CD4-positive, alpha-beta T cell treated with Interleukin-1 beta for 1 hour (primary cell): ENCODE data around the gene EMP2.
"Not testable (repeated sequence)": the region's sequence is repeated elsewhere in the genome, so short reads cannot be mapped to it uniquely, and the experiment has no call there.

Experiments used
- DNase-seq, 2 donors: peaks; one replicate each; pipeline ENCODE4 v3.0.0-alpha.2; 2020 to 2022

EMP2 gene, protein sequence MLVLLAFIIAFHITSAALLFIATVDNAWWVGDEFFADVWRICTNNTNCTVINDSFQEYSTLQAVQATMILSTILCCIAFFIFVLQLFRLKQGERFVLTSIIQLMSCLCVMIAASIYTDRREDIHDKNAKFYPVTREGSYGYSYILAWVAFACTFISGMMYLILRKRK

DNA sequence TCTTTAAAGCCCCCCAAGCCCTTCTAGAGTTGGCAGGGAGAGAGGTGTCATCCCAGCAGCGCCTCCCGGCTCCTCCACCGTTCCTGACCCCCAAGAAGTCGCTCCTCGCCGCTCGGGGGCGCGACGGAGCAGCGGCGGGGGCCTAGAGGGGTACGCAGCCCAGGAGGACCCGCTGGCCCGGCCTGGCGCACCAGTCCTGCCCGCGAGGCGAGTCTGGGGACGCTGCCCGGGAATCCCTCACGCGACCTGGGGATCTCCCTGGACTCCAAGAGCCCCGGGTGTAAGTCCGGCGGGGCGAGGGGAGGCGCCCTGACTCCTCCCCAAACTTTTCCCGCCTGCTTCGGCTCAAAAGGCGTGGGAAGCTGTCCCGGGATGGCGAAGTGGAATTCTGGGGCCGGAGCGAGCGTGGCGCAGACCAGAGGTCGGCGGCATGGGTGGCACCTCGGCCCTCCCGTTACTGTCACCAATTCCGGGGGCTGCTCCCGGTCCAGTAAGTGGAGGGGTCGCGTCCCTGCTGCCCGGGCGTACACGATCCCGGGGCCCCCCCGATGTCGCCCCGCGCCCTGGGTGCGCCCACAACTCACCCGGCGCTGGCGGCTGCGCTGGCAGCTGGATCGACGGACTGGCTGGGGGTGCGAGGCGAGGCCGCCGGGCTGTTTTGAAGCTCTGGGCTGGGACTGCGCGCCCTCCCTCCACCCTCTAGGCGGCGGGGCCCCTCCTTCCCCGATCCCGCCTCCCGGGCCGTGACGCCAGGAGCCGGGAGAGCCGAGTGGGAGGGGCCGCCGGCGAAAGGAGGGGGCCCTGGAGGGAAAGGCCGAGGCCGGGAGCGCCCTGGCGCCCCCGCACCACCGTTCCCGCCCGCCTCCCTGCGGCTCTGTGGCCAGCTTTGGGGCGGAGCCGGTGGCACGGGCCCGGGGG is at the start of gene EMP2:
Gene EMP2 (minus strand): TSS at position 634 of the 918 bp plus-strand sequence. CDS start 32,981 bp downstream, outside the sequence.
- no peak for DNase-seq

DNA sequence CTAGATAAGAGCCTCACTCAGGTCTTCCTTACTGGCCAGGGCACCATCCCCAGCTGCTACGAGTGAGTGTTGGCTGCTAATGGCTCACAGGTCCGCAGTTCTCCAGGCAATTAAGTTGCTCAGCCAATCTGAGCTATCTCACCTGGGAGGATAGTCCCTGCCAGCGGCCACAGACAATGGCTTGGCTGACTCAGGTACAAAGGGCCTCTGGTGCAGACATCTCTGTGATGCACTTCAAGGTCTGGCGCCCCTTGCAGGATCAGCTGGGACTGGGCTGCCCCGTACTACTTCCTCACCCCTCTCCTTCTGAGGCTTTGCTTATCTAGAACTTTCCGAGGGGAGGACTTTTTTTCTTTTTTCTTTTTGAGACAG is 49.2 kb upstream of the EMP2 start:
- DNase-seq, result no peak

DNA sequence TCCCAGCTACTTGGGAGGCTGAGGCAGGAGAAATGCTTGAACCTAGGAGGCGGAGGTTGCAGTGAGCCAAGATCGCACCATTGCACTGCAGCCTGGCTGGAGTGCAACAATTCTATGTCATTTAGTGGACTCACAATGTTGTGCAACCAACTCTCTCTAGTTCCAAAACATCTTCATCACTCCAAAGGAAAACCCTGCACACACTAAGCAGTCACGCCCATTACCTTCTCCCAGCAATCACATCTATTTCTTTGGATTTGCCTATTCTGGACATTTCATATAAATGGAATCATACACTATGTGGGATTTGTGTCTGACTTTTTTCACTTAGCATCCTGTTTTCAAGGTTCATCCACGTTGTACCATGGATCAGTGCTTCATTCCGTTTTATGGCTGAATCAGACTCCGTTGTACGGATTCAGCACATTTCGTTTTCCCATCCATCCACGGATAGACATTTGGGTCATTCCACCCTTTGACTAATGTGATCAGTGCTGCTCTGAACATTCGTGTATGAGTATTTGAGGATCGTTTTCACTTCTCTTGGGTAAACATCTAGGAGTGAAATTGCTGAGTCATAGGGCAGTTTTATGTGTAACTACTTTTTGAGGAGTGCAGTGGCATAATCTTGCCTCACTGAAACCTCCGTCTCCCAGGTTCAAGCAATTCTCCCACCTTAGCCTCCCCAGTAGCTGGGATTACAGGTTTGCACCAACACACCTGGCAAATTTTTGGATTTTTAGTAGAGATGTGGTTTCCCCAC is 45.4 kb upstream of the EMP2 start:
- no peak for DNase-seq

DNA sequence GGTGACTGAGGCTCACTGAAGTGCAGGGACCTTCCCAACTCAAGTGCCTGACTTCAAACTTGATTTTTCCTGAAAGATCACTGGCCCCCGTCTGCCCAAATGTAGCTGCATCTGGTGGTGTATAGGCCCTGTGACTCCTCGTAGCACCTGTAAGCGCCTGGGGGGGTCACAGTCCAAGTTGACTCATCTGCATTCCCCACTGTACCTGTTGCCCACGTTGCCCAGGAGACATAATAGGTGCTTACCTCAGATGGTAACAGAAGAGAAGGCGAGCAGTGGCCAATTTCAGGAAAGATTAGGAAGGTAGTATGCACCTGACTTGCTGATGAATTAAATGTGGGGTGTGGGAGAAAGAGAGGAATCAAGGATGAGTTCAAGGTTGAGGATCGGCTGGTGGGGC is 44.1 kb upstream of the EMP2 start:
- DNase-seq, result no peak

DNA sequence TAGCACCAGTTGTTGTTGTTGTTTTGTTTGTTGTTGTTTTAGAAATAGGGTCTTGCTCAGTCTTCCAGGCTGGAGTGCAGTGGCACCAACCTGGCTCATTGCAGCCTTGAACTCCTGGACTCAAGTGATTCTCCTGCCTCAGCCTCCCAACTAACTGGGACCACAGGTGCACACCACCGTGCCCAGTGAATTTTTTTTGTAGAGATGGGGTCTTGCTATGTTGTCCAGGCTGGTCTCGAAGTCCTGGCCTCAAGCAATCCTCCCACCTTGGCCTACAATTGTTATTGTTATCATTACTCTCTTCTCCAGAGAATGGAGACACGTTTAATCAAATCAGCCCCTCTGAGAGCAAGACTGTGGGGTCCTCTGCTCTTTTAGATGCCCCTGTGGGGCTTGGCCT is 42.7 kb upstream of the EMP2 start:
- no peak for DNase-seq

DNA sequence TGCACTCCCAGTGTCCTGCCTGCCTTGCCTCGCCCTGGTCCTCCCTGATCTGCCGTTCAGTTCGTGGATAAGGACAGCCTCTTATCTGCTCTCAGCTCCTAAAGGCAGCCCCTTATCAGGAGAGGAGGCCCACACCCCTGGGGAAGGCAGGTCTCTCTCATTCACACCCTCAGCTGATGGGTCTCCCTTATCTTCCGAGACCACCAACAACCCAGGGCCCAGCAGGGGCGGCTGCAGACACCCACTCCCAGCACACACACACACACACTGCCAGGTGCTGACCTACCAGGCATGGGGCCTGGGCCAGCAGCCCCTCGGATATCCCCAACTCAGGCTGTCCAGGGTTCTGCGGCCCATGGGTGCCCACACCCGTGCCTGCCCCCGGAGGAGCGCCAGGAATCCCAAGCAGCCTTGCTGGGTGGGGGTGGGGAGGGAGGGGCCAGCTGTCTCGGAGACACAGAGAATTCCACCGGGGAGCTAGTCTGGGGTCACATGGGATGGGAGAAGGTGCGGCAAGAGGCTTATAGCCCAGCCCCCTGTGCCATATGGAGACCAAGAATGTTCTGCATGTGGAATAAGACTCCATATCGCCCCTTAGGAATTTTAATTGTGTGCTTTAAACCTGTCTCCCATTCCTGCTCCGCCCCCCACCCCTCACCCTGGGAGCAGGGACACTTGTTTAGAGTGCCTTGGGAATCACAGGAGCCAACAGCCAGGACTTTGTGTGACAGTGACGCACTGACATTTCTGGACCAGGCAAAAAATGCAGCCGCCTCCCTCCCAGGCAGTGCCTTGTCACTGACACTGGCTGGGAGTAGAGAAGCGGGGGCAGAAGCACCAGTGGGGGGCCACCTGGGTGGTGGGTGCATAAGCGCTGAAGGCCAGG is 41.9 kb upstream of the EMP2 start:
- no peak for DNase-seq

DNA sequence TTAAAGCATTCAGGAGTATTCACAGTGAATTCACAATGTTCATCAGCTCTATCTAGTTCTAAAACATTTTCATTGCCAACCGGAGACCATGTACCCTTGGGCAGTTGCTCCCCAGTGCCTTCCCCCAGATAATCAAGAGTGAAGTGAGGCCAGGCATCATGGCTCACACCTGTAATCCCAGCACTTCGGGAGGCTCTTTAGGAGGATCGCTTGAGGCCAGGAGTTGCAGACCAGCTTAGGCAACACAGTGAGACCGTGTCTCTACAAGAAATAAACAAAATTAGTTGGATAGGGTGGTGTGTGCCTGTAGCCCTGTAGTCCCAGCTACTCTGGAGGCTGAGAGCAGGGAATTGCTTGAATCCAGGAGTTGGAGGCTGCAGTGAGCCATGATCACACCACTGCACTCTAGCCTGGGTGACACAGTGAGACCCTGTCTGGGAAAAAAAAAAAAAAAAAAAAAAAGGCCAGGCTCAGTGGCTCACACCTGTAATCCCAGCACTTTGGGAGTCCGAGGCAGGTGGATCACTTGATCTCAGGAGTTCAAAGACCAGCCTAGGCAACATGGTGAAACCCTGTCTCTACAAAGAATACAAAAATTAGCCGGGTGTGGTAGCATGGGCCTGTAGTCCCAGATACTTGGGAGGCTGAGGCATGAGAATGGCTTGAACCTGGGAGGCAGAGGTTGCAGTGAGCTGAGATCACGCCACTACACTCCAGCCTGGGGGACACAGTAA is 41.0 kb upstream of the EMP2 start:
- not testable (repeated sequence) for DNase-seq

DNA sequence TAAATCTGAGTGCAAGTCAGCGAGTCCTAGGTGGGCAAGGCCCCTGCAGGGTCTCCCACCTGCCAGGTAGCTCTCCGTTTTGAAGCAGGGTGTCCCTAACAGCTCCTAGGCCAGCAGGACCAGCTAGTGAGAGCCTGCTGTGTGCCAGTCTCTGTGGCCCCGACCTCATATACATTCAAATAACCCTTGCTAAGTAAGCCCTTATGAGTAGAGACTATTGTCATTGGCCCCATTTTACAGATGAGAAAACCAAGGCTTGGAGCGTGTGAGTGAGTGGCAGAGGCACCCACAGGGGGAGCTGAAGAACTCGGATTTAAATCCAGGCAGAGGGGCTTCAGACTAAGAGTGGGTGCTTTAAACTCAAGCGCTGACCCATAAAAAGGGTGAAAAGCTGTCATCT is 39.7 kb upstream of the EMP2 start:
- no peak for DNase-seq

DNA sequence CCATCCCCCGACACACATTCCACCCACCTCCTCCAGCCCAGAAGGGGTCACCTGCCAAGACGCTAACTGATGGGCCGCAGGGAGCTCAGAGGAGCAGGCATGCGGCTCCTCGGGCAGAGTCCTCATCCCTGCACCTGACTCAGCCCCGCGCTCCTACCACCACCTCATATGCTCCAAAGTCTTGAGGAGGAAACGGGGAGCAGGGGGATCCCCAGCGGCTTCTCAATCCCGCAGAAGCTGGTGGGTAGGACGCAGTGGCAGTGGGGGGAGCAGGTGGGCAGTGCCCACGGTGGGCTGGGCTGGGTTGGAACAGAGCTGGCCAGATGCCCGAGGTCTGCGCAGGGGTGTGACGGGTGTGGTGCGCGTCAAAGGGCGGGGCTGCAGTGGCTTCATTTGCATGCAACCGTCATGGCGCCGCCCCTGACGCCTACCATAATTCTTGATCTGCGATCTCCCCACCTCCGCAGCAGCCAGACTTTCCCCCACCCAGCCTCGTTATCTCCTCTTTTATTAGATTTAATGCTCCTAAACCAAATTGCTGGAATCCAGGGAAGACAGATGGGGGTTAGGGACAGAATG is 39.0 kb upstream of the EMP2 start:
- DNase-seq, result peak in 1 of 2 donors; percentile 36

DNA sequence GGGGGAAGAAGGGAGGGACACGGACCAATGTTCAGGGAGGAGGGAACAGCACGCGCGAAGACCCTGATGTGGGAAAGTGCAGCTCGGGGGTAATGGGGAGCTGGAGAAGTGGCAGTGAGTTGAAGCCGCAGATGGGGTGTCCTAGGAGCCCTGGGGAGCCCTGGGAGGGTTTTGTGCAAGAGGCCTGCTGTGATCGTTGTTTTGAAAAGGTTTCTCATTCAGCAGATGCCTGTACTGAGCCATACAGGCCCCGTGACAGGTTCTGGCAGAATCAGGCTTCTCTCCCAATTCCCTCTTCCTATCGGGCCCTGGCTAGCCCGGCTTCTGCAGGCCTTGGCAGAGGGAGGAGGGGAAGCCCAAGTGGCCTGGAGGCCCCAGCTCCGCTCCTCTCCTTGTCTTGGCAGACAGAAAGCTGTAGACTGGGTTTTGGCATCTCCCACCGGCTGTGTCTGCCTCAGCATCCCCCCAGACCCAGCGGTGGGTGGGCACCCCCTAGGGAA is 38.4 kb upstream of the EMP2 start:
- DNase-seq, result no peak

DNA sequence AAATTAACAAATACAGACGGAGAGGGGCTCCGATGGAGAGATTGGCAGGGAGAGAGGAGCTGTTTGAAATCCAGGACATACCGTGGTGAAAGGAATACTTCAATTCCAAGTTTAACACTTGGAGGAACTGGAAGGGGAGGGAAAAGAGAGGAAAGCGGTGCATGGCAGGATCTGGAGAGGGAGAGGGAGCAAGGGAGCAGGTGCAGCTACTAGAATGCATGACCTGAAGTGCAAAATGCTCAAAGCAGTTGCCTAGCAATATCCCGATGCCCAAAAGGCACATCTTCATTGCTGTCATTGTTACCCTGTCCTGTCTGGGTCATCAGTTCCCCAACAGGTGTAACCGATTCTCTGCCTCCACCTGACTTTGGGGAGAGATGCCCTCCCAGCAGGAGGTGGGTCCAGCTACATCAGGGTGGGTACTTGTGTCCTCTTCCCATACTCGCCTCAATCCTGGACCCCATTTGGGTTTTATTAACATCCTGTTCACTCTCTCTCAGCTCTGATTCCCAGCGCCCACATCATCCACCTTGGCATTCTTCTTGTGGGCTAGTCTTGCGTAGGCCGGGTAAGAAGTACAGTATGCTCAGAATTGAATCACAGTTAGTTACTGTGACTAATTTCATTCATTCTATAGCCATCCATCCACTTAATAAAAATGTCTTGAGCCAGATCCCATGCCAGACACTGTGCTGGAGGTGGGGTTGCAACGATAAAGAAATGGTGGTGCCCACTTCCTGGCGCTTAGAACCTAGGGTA is 37.4 kb upstream of the EMP2 start:
- no peak for DNase-seq

DNA sequence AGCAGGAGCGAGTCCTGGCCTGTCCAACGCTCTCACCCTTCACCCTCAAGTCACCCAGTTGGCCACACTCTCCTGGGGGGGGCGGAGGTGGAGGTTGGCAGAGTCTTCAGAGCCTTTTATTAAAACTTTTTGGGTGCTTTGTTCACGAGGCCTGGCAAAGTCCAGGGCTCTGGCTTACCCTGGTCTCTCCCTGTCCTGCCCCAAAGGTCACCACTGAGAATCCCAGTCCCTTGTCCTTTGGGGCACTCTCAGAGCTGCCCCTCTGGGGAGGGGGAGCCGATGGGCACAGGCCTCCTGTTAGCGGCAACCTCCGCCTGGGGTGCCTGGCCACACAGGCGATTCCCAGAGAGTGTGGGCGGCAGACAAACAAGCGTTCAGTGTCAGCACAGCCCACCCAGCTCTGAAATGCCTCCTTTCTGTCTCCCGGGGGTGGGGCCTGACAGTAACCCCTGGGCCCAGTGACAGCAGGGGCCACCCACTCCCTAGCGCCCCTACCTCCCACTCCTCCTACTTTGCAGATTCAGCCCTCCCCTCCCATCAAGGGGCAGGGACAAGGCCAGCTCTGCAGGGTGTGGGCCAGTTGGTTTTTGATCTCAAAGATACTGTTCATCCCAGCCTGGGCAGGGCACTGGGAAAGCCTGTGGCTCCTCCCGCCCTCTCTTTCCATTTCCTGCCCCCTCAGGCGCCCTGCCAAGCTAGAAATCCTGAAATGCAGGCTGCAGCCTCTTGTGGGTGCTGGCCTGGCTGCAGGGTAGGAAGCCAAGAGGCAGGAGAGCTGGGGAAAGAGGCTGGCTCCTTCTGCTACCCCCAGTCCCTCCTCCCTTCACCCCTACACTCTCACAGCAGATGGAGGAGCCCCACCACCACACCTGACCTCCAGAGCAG is 36.6 kb upstream of the EMP2 start:
- no peak for DNase-seq

DNA sequence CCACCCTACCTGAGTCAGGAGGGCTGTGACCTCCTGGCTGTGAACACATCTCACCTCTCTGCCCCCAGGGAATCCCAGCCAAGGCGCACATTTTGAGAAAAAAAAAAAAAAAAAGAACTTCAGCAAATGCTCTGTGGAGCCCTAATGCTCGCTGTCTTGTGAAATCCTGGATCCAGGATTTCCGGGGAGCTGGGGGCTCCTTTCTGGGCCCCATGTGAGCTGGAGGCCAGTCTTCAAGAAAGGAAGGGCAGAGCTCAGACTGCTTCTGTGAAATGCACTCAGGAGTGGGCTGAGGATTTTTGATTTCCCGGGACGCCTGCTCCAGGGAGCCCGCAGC is 36.0 kb upstream of the EMP2 start:
- DNase-seq, result no peak

DNA sequence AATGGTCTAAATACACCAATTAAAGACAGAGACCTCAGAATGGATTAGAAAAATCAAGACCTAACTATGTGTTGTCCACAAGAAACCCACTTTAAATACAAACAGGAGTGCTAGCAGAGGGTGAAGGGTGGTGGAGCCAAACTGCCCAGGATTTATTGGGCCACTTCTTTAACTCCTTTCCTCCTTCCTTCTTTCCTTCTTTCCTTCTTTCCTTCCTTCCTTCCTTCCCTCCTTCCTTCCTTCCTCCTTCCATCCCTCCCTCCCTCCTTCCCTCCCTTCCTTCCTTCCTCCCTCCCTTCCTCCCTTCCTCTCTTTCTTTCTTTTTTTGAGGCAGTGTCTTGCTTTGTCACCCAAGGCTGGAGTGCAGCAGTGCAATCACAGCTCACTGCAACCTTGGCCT is 34.3 kb upstream of the EMP2 start:
- no peak for DNase-seq

DNA sequence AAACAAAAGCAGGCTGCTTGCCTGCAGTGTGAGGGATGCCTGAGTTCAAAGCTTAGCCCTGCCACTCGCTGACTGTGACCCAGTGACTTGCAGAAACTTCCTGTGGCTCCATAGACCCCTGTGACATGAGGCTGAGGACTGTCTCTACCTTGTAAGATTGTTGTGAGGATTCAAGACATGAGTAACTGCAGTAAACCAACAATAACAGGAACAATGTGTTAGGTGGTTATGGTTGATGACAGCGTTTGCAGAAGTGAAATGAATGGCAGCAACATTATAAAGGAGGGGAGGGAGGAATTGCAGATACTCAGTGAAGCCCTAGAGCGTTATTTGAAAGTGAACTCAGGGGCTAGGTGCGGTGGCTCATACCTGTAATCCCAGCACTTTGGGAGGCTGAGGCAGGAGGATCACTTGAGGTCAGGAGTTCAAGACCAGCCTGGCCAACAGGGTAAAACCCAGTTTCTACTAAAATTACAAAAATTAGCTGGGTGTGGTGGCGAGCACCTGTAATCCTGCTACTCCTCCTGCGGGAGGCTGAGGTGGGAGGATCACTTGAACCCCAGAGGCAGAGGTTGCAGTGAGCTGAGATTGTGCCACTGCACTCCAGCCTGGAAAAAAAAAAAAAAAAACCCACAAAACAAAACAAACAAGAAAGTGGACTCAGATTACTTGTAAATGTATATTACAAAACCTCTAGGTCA is 33.5 kb upstream of the EMP2 start:
- peak in 1 of 2 donors; percentile 10 for DNase-seq

DNA sequence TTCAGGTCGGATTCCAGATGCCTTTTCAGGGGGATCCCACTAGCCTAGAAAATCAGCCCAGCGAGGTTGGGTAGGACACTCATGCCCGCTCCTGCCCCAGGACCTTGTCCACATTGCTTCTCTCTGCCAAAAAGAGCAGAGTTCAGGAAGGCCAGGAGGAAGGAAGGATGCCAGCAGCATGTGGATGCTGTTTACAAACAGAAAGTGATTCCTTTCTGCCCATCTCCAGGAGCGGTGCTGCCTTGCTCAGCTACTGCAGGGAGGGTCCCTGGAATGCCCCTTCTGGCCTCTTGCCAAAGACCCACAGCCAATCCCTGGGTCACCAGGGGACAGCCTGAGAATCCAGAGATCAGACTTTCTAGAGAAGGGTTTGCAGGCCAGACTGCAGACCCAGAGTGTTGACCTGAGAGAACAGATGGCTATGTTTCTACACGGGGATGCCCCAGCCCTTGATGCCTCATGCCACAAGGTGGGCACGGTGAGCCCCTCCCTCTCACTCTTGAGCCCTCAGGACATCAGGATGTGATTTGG is 32.3 kb upstream of the EMP2 start:
- no peak for DNase-seq

DNA sequence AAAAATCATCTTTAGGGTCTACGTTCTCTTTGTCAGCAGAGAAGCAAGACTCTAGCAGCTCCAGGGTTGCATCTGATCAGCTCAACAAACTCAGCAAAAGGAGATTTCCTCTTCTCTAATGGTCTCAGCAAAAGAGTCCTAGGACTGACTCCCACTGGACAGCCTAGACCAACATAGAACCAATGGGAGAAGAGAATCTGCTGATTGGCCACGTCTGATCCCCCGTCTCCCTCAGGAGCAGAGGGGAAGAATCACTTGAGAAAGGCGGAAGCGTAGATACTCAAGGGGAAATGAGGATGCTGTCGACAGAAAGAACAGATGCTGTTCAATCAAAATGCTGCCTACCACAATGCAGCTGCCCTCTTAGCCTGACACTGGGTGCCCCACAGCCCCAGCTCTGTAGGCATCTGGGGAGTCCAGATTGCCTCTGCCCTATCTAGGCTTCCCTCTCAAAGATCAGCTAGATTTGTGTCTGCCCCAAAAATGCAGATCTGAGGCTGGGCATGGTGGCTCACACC is 31.5 kb upstream of the EMP2 start:
- no peak for DNase-seq

DNA sequence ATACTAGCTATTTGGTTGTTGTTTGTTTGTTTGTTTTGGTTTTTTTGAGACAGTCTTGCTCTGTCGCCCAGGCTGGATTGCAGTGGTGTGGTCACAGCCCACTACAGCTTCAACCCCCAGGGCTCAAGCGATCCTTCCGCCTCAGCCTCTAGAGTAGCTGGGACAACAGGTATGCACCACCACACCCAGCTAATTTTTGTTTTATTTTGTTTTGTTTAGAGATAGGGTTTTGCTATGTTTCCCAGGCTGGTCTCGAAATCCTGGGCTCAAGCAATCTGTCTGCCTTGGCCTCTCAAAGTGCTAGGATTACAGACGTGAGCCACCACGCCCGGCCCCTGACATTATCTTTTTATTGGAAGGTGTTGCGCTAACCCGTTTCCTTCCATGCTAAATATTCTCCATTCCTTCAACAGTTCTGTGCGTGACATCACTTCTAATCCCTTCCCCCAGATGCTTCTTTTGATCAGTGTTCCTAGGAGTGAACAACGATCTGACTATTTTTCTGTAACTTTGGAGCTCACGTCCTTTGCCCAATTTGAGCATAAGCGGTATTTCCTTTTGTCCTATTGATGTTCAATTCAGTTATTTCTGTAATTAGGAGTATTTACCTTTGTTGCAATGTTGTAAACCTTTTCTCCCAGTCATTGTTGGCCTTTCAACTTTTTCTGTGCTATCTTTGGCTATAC is 30.2 kb upstream of the EMP2 start:
- DNase-seq, result no peak
